Measurements from ENCODE around the gene CEP41. TPM values are rescaled to one million over a fixed set of nuclear protein-coding genes. Genes with fewer than 3 reads are reported as not detected.

CEP41 gene
- total and polyA plus RNA-seq, 4 donors = 2.3 to 3.5 (median 2.8) TPM

- TF ChIP-seq EGR1 (IDR thresholded peaks at IDR 0.05; ENCODE audit: low read depth in 2 of 2) = no peak
- no peak for TF ChIP-seq ATF3 (IDR thresholded peaks at IDR 0.05)
- no peak for TF ChIP-seq MAX (IDR thresholded peaks at IDR 0.05)
These were observed 17.4 kb upstream of the CEP41 start (continued) for GRCh38 chr7:130458257-130458656.

- peaks cover 0 to 8% (median 2%) of the 10 kb centered on the region in 4 donors for H3K9me3 ChIP-seq (ENCODE audit: control insufficient read depth in 4 of 4, low read length in 3 of 4)
- no peak overlapping the region for H3K27ac ChIP-seq (ENCODE audit: low read depth in 1 of 2, low read length in 2 of 2)
- H3K27me3 ChIP-seq (ENCODE audit: control insufficient read depth in 4 of 4, insufficient read depth in 4 of 4, low read length in 3 of 4) = no peaks in the 10 kb centered on the region
- no peak overlapping the region for H3K9ac ChIP-seq (ENCODE audit: low read depth in 1 of 2, low read length in 2 of 2)
- DNase-seq (ENCODE audit: low spot score) = no peak
- WGBS = 80% methylated on average over 2 of the region's 2 CpGs
- no peak overlapping the region for H3K4me3 ChIP-seq (ENCODE audit: low read depth in 1 of 3, low read length in 3 of 3)
- TF ChIP-seq CTCF (IDR thresholded peaks at IDR 0.05; ENCODE audit: low read depth, low read length, missing input control) = no peak
- no peak for TF ChIP-seq EGR1 (IDR thresholded peaks at IDR 0.05; ENCODE audit: low read depth in 2 of 2)
- TF ChIP-seq RAD21 (IDR thresholded peaks at IDR 0.05) = no peak
- TF ChIP-seq SP1 (IDR thresholded peaks at IDR 0.05) = no peak
- TF ChIP-seq MAX (IDR thresholded peaks at IDR 0.05) = no peak
- no peak for TF ChIP-seq JUND (IDR thresholded peaks at IDR 0.05)
- no peak for TF ChIP-seq GABPA (IDR thresholded peaks at IDR 0.05 in 1 of 2, conservative IDR thresholded peaks at IDR 0.05 in 1 of 2)
- TF ChIP-seq NR2F2 (IDR thresholded peaks at IDR 0.05) = no peak
- no peak for TF ChIP-seq FOXA2 (IDR thresholded peaks at IDR 0.05)
- TF ChIP-seq YY1 (IDR thresholded peaks at IDR 0.05) = no peak
- no peak for TF ChIP-seq RXRA (IDR thresholded peaks at IDR 0.05)
- no peak for TF ChIP-seq ZBTB33 (IDR thresholded peaks at IDR 0.05)
- TF ChIP-seq TAF1 (conservative IDR thresholded peaks at IDR 0.05) = no peak
- no peaks in the 10 kb centered on the region for H3K4me1 ChIP-seq (ENCODE audit: control insufficient read depth in 4 of 4, insufficient read depth in 4 of 4, low read length in 3 of 4)
- no peaks in the 10 kb centered on the region for H3K36me3 ChIP-seq (ENCODE audit: control insufficient read depth in 4 of 4, insufficient read depth in 3 of 4, low read depth in 1 of 4, low read length in 3 of 4)
These were observed 14.1 kb upstream of the CEP41 start for GRCh38 chr7:130454959-130455358.

- no peak for DNase-seq (ENCODE audit: low spot score)
- no peak overlapping the region for H3K9ac ChIP-seq (ENCODE audit: low read depth in 1 of 2, low read length in 2 of 2)
- 90% methylated on average over 3 of the region's 3 CpGs for WGBS
- no peak overlapping the region for H3K4me3 ChIP-seq (ENCODE audit: low read depth in 1 of 3, low read length in 3 of 3)
- no peaks in the 10 kb centered on the region for H3K36me3 ChIP-seq (ENCODE audit: control insufficient read depth in 4 of 4, insufficient read depth in 3 of 4, low read depth in 1 of 4, low read length in 3 of 4)
- H3K9me3 ChIP-seq (ENCODE audit: control insufficient read depth in 4 of 4, low read length in 3 of 4) = no peaks in the 10 kb centered on the region
- H3K27me3 ChIP-seq (ENCODE audit: control insufficient read depth in 4 of 4, insufficient read depth in 4 of 4, low read length in 3 of 4) = peaks cover 0 to 2% (median 0%) of the 10 kb centered on the region in 4 donors
- H3K27ac ChIP-seq (ENCODE audit: low read depth in 1 of 2, low read length in 2 of 2) = no peak overlapping the region
- no peaks in the 10 kb centered on the region for H3K4me1 ChIP-seq (ENCODE audit: control insufficient read depth in 4 of 4, insufficient read depth in 4 of 4, low read length in 3 of 4)
- no peak for TF ChIP-seq RXRA (IDR thresholded peaks at IDR 0.05)
- no peak for TF ChIP-seq HNF4A (conservative IDR thresholded peaks at IDR 0.05)
- TF ChIP-seq MAX (IDR thresholded peaks at IDR 0.05) = no peak
- no peak for TF ChIP-seq CTCF (IDR thresholded peaks at IDR 0.05; ENCODE audit: low read depth, low read length, missing input control)
- TF ChIP-seq RAD21 (IDR thresholded peaks at IDR 0.05) = no peak
- no peak for TF ChIP-seq FOXA1 (IDR thresholded peaks at IDR 0.05)
- TF ChIP-seq HNF4G (IDR thresholded peaks at IDR 0.05) = no peak
- TF ChIP-seq SP1 (IDR thresholded peaks at IDR 0.05) = no peak
- TF ChIP-seq ZBTB33 (IDR thresholded peaks at IDR 0.05) = no peak
- no peak for TF ChIP-seq ATF3 (IDR thresholded peaks at IDR 0.05)
- no peak for TF ChIP-seq FOXA2 (IDR thresholded peaks at IDR 0.05)
- no peak for TF ChIP-seq YY1 (IDR thresholded peaks at IDR 0.05)
- no peak for TF ChIP-seq EGR1 (IDR thresholded peaks at IDR 0.05; ENCODE audit: low read depth in 2 of 2)
- no peak for TF ChIP-seq GABPA (IDR thresholded peaks at IDR 0.05 in 1 of 2, conservative IDR thresholded peaks at IDR 0.05 in 1 of 2)
- no peak for TF ChIP-seq NR2F2 (IDR thresholded peaks at IDR 0.05)
- TF ChIP-seq JUND (IDR thresholded peaks at IDR 0.05) = no peak
These were observed 12.1 kb upstream of the CEP41 start for GRCh38 chr7:130452951-130453350.
